Measurements from ENCODE around the gene NRXN3. TPM values are rescaled to one million over a fixed set of nuclear protein-coding genes. Genes with fewer than 3 reads are reported as not detected.

The NRXN3 gene
- total RNA-seq, 1 experiment from 2014 or later, result not detected

DNA sequence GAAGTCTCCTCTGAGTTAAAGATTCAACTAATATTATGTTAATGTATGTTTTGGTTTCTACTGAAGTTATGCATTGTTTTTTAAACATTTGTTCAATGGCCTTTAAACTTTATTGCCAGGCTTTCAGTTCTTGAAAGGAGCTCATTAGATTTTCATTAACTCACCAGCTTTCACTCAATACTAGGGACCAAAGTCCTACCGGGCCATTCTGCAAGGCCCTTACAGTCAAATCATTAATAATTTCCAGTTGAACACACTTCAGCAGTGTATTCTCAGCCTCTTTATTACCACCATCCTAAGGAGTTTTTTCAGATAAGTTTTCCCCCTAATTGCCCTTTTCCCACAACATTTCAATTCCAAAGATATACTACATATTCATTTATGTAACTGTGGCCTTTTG lies 1631.9 kb downstream of the NRXN3 start:
- no peaks in the 10 kb centered on the region for H3K36me3 ChIP-seq (ENCODE audit: control insufficient read depth in 1 of 2, insufficient read depth in 2 of 2, low read length in 2 of 2)
- no peak for DNase-seq (ENCODE audit: low read depth, low spot score)
- no peak for ATAC-seq
- H3K9me2 ChIP-seq (ENCODE audit: insufficient read depth), result no peaks in the 10 kb centered on the region
- H3K4me3 ChIP-seq (replicated peaks in 1 of 2; ENCODE audit: low read depth in 1 of 2, low read length in 2 of 2), result no peak overlapping the region
- no TSS peak for BruUV-seq (replicated peaks)
- POLR2A ChIA-PET, result no interaction called here
- no peak overlapping the region for H3K27ac ChIP-seq (ENCODE audit: low read depth, low read length)
- no peak for TF ChIP-seq SP1 (IDR thresholded peaks at IDR 0.05; ENCODE audit: low read depth)
- TF ChIP-seq, protein P1, sequence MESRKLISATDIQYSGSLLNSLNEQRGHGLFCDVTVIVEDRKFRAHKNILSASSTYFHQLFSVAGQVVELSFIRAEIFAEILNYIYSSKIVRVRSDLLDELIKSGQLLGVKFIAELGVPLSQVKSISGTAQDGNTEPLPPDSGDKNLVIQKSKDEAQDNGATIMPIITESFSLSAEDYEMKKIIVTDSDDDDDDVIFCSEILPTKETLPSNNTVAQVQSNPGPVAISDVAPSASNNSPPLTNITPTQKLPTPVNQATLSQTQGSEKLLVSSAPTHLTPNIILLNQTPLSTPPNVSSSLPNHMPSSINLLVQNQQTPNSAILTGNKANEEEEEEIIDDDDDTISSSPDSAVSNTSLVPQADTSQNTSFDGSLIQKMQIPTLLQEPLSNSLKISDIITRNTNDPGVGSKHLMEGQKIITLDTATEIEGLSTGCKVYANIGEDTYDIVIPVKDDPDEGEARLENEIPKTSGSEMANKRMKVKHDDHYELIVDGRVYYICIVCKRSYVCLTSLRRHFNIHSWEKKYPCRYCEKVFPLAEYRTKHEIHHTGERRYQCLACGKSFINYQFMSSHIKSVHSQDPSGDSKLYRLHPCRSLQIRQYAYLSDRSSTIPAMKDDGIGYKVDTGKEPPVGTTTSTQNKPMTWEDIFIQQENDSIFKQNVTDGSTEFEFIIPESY (IDR thresholded peaks at IDR 0.05; ENCODE audit: extremely low read depth, insufficient replicate concordance, low read length), result no peak
- no peak for TF ChIP-seq POLR2A (IDR thresholded peaks at IDR 0.05; ENCODE audit: borderline replicate concordance, extremely low read depth, insufficient read depth, insufficient read length)
- no peak for TF ChIP-seq ELF1 (IDR thresholded peaks at IDR 0.05; ENCODE audit: borderline replicate concordance, low read depth)
- TF ChIP-seq, protein P2, sequence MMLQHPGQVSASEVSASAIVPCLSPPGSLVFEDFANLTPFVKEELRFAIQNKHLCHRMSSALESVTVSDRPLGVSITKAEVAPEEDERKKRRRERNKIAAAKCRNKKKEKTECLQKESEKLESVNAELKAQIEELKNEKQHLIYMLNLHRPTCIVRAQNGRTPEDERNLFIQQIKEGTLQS (IDR thresholded peaks at IDR 0.05), result no peak
- TF ChIP-seq RAD21 (IDR thresholded peaks at IDR 0.05; ENCODE audit: low read depth), result no peak
- TF ChIP-seq EGR1 (IDR thresholded peaks at IDR 0.05; ENCODE audit: low read depth), result no peak
- TF ChIP-seq POLR2AphosphoS5 (IDR thresholded peaks at IDR 0.05; ENCODE audit: low read depth, low read length), result no peak
- TF ChIP-seq JUND (IDR thresholded peaks at IDR 0.05), result no peak
- no peak for TF ChIP-seq ZNF274 (IDR thresholded peaks at IDR 0.05; ENCODE audit: low read depth, low read length)
- TF ChIP-seq, protein P3, sequence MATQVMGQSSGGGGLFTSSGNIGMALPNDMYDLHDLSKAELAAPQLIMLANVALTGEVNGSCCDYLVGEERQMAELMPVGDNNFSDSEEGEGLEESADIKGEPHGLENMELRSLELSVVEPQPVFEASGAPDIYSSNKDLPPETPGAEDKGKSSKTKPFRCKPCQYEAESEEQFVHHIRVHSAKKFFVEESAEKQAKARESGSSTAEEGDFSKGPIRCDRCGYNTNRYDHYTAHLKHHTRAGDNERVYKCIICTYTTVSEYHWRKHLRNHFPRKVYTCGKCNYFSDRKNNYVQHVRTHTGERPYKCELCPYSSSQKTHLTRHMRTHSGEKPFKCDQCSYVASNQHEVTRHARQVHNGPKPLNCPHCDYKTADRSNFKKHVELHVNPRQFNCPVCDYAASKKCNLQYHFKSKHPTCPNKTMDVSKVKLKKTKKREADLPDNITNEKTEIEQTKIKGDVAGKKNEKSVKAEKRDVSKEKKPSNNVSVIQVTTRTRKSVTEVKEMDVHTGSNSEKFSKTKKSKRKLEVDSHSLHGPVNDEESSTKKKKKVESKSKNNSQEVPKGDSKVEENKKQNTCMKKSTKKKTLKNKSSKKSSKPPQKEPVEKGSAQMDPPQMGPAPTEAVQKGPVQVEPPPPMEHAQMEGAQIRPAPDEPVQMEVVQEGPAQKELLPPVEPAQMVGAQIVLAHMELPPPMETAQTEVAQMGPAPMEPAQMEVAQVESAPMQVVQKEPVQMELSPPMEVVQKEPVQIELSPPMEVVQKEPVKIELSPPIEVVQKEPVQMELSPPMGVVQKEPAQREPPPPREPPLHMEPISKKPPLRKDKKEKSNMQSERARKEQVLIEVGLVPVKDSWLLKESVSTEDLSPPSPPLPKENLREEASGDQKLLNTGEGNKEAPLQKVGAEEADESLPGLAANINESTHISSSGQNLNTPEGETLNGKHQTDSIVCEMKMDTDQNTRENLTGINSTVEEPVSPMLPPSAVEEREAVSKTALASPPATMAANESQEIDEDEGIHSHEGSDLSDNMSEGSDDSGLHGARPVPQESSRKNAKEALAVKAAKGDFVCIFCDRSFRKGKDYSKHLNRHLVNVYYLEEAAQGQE (IDR thresholded peaks at IDR 0.05; ENCODE audit: low read depth), result no peak
- no peak overlapping the region for H3K9ac ChIP-seq (ENCODE audit: low read length)
- H3K79me2 ChIP-seq (ENCODE audit: insufficient read depth, low read length), result no peaks in the 10 kb centered on the region
- intact Hi-C loops (cut with micrococcal nuclease), result no loop called here
- no peak overlapping the region for H2AFZ ChIP-seq (ENCODE audit: low read depth, low read length, poor library complexity, severe bottlenecking)
- H3K4me1 ChIP-seq (ENCODE audit: control insufficient read depth in 1 of 2, insufficient read depth in 2 of 2, low read length in 2 of 2), result no peaks in the 10 kb centered on the region
- no peaks in the 10 kb centered on the region for H4K20me1 ChIP-seq (ENCODE audit: insufficient read depth)
- no peaks in the 10 kb centered on the region for H3K27me3 ChIP-seq (ENCODE audit: insufficient read depth, low read length)
- H3K4me2 ChIP-seq (ENCODE audit: low read length), result no peak overlapping the region
- CTCF ChIA-PET, result no interaction called here
- H3K9me3 ChIP-seq (ENCODE audit: control insufficient read depth in 1 of 2, insufficient read depth in 1 of 2, low read depth in 1 of 2, low read length in 2 of 2), result peaks cover 4 to 25% of the 10 kb centered on the region in 2 experiments; a peak in 2 of 4 replicates
- RAD21 ChIA-PET (ENCODE audit: low non-redundant PET in 1 of 2, low total read pairs in 2 of 2, uncharacterized antibody in 2 of 2, unreplicated experiment in 2 of 2), result no interaction called here

Data from HCT116 (cell line).